HepG2 (cell line): ENCODE measurements around the gene CCDC116.

ENCODE experiments used
- MAFG ChIP-seq: sonication (generic); formaldehyde crosslinking; IDR thresholded peaks from 2 replicates; pipeline ENCODE4 v1.5.1; 2020; ENCODE audit warnings: mild to moderate bottlenecking, missing genetic modification reagents
- RBM39 ChIP-seq: fragments of 200-400 bp; formaldehyde crosslinking; IDR thresholded peaks from one replicate; pipeline ENCODE4 v1.6.1; 2018; ENCODE audit warnings: antibody characterized with exemption, mild to moderate bottlenecking, low read depth, low read length; ENCODE audit not compliant: poor library complexity, severe bottlenecking
- ZNF124 ChIP-seq: sonication (generic); formaldehyde crosslinking; IDR thresholded peaks from 2 replicates; pipeline ENCODE4 v1.4.0; 2020; ENCODE audit warnings: missing genetic modification reagents
- ZNF20 ChIP-seq: sonication (generic); formaldehyde crosslinking; IDR thresholded peaks from 2 replicates; pipeline ENCODE4 v1.4.0; 2020; ENCODE audit warnings: mild to moderate bottlenecking, moderate library complexity, missing genetic modification reagents

GRCh38 chr22:21632931-21633330 lies 371 bp downstream of the CCDC116 start:
- no peak for TF ChIP-seq ZNF20 (CRISPR knock-in tag)
- no peak for TF ChIP-seq RBM39
- TF ChIP-seq ZNF124 = no peak
- no peak for TF ChIP-seq MAFG (CRISPR knock-in tag)
